K562 (cell line): ENCODE results near the gene GPC2. TPM values are rescaled to one million over a fixed set of nuclear protein-coding genes. Genes with fewer than 3 reads are reported as not detected.
A peak's percentile ranks its signal among the peaks of the same experiment; 100 is the strongest.

Source experiments
- ATAC-seq: fragments of 200-7000 bp; cut with Tn5 transposase; 3 replicates; pipeline ENCODE4 v1.9.1; 2020; ENCODE audit warnings: moderate library complexity
- BruUV-seq: library from RNA; stranded (reverse); fragments of 400-500 nt; replicated peaks from 2 replicates; lab custom pipeline; 2021; lab: Mats Ljungman, UMichigan
- CTCF ChIA-PET: fragments of 300-600 bp; formaldehyde crosslinking; extraction: SDS; loops from one replicate; lab custom pipeline; 2021; ENCODE audit warnings: low intra/inter-chr PET ratio; lab: Yijun Ruan, JAX
- POLR2A ChIA-PET: fragments of 300-600, 350-650 bp; sonication (Branson Sonifier 250); formaldehyde crosslinking; extraction: SDS; loops from one replicate; lab custom pipeline; 2021; ENCODE audit warnings: antibody characterized with exemption, inconsistent platforms; lab: Yijun Ruan, JAX
- DNase-seq, 4 experiments: peaks; one replicate each; pipeline versions ENCODE4 v3.0.0 to v3.0.0-alpha.2; 2011 to 2018; ENCODE audit warnings: low spot score in 3 of 4, mixed read lengths in 3 of 4; ENCODE audit errors: extremely low read depth in 1 of 4
- FAIRE-seq: peaks from 2 replicates; lab custom pipeline; 2011; peaks lifted over from hg19 to GRCh38; lab: Jason Lieb, UNC
- H2AFZ ChIP-seq: 2 replicates; pipeline ENCODE4 v1.6.0; 2011; ENCODE audit warnings: low read depth, low read length, control low read depth, inconsistent platforms
- H3K27ac ChIP-seq: fragments of 200-600 bp; 3 replicates; pipeline ENCODE4 v1.8.0; 2011; ENCODE audit warnings: low read depth, mild to moderate bottlenecking, control low read depth, inconsistent platforms, low read length, moderate library complexity, mixed read lengths; ENCODE audit errors: extremely low read depth
- H3K27me3 ChIP-seq, 2 experiments: fragments of 300-600 bp in 1 of 2; 2 replicates in 1 of 2; 3 replicates in 1 of 2; pipeline versions ENCODE4 v1.6.0 to v1.8.0; 2011; ENCODE audit warnings: inconsistent platforms in 2 of 2, low read length in 2 of 2, mild to moderate bottlenecking in 1 of 2, mixed read lengths in 1 of 2, moderate library complexity in 1 of 2; ENCODE audit not compliant: control insufficient read depth in 2 of 2, insufficient read depth in 2 of 2
- H3K36me3 ChIP-seq: fragments of 300-600 bp; 3 replicates; pipeline ENCODE4 v1.8.0; 2011; ENCODE audit warnings: mild to moderate bottlenecking, low read length, inconsistent platforms; ENCODE audit not compliant: control insufficient read depth, insufficient read depth
- H3K4me1 ChIP-seq, 2 experiments: fragments of 200-600 bp in 1 of 2; replicated peaks in 1 of 2; 2 replicates in 1 of 2; 3 replicates in 1 of 2; pipeline versions ENCODE4 v1.5.1 to v1.8.0; 2011; ENCODE audit warnings: inconsistent platforms in 2 of 2, low read length in 2 of 2, mild to moderate bottlenecking in 1 of 2, mixed read lengths in 1 of 2, moderate library complexity in 1 of 2; ENCODE audit not compliant: control insufficient read depth in 2 of 2, insufficient read depth in 2 of 2
- H3K4me2 ChIP-seq: 2 replicates; pipeline ENCODE4 v1.6.1; 2011; ENCODE audit warnings: low read length, control low read depth, inconsistent platforms, mixed read lengths; ENCODE audit not compliant: insufficient read depth
- H3K4me3 ChIP-seq: fragments of 200-600 bp; sonication (generic), shearing (Covaris generic); 2 replicates; pipeline ENCODE4 v1.5.1; 2016; ENCODE audit warnings: control low read depth, inconsistent platforms
- H3K79me2 ChIP-seq: fragments of 200-600 bp; 3 replicates; pipeline ENCODE4 v1.8.0; 2011; ENCODE audit warnings: low read length, inconsistent platforms; ENCODE audit not compliant: control insufficient read depth, insufficient read depth
- H3K9ac ChIP-seq, 2 experiments: 2 replicates each; pipeline versions ENCODE4 v1.6.0 to v1.6.1; 2011; ENCODE audit warnings: low read depth in 2 of 2, low read length in 2 of 2, control low read depth in 1 of 2, inconsistent platforms in 1 of 2, mild to moderate bottlenecking in 1 of 2, mixed read lengths in 1 of 2; ENCODE audit not compliant: insufficient read depth in 1 of 2
- H3K9me1 ChIP-seq: one replicate; pipeline ENCODE4 v1.6.0; 2011; ENCODE audit warnings: inconsistent platforms, mild to moderate bottlenecking, low read length, moderate library complexity; ENCODE audit not compliant: control insufficient read depth, insufficient read depth
- H3K9me3 ChIP-seq: replicated peaks from 2 replicates; pipeline ENCODE4 v1.5.1; 2011; ENCODE audit warnings: low read depth, low read length, inconsistent platforms; ENCODE audit not compliant: control insufficient read depth, insufficient read depth
- H4K20me1 ChIP-seq: replicated peaks from 2 replicates; pipeline ENCODE4 v1.6.1; 2011; ENCODE audit warnings: low read length, inconsistent platforms, mixed read lengths; ENCODE audit not compliant: control insufficient read depth, insufficient read depth
- COPS2 ChIP-seq: fragments of 450-650 bp; conservative IDR thresholded peaks from 2 replicates; pipeline ENCODE4 v1.6.1; 2016; ENCODE audit warnings: mild to moderate bottlenecking, moderate library complexity
- ETV6 ChIP-seq, 3 experiments: fragments of 150-350 bp in 1 of 3; sonication (generic) in 1 of 3; formaldehyde crosslinking in 1 of 3; IDR thresholded peaks; 2 replicates each; pipeline versions ENCODE4 v1.6.1 to v1.8.0; 2014 to 2022; ENCODE audit warnings: borderline replicate concordance in 2 of 3, low read depth in 2 of 3, antibody characterized with exemption in 1 of 3, low read length in 1 of 3, mild to moderate bottlenecking in 1 of 3, missing genetic modification reagents in 1 of 3
- FOXK2 ChIP-seq, 2 experiments: fragments of 450-650 bp; IDR thresholded peaks in 1 of 2; conservative IDR thresholded peaks in 1 of 2; 2 replicates each; pipeline ENCODE4 v1.6.1; 2016; ENCODE audit warnings: low read depth in 2 of 2, mild to moderate bottlenecking in 1 of 2
- IRF9 ChIP-seq: fragments of 450-650 bp; IDR thresholded peaks from 2 replicates; pipeline ENCODE4 v1.6.1; 2016; ENCODE audit warnings: missing biosample characterization, missing genetic modification characterization
- MTF1 ChIP-seq: fragments of 250-450 bp; sonication (Bioruptor Pico); IDR thresholded peaks from 2 replicates; pipeline ENCODE4 v1.9.0; 2021; ENCODE audit warnings: moderate library complexity, mild to moderate bottlenecking, inconsistent platforms, borderline replicate concordance
- NELFE ChIP-seq: IDR thresholded peaks from 2 replicates; pipeline ENCODE4 v1.6.1; 2011; ENCODE audit warnings: mild to moderate bottlenecking; ENCODE audit not compliant: insufficient read depth, insufficient read length
- OTX1 ChIP-seq: fragments of 450-650 bp; formaldehyde crosslinking; IDR thresholded peaks from 2 replicates; pipeline ENCODE4 v1.4.0; 2022; ENCODE audit warnings: mild to moderate bottlenecking
- POLR2AphosphoS2 ChIP-seq: IDR thresholded peaks from 2 replicates; pipeline ENCODE4 v1.6.1; 2012; ENCODE audit warnings: low read length, improper control_type of control experiment
- SAFB ChIP-seq: fragments of 200-400 bp; formaldehyde crosslinking; IDR thresholded peaks from 2 replicates; pipeline ENCODE4 v1.6.1; 2017; ENCODE audit warnings: low read depth, low read length, borderline replicate concordance
- SAFB2 ChIP-seq: fragments of 200-400 bp; formaldehyde crosslinking; IDR thresholded peaks from 2 replicates; pipeline ENCODE4 v1.6.1; 2018; ENCODE audit warnings: borderline replicate concordance, low read length, low read depth, moderate library complexity; ENCODE audit not compliant: severe bottlenecking
- SMAD3 ChIP-seq: fragments of 450-650 bp; formaldehyde crosslinking; conservative IDR thresholded peaks from 2 replicates; pipeline ENCODE4 v1.4.0; 2020; ENCODE audit warnings: mild to moderate bottlenecking
- ZNF197 ChIP-seq: fragments of 200-800 bp; sonication (Bioruptor generic); IDR thresholded peaks from 2 replicates; pipeline ENCODE4 v1.6.1; 2016; ENCODE audit warnings: low read depth, missing genetic modification characterization, missing compliant biosample characterization
- ZNF3 ChIP-seq: fragments of 250-450 bp; sonication (Bioruptor Pico); IDR thresholded peaks from 2 replicates; pipeline ENCODE4 v1.5.0; 2021; ENCODE audit warnings: mild to moderate bottlenecking, moderate library complexity
- ZNF408 ChIP-seq: fragments of 250-450 bp; sonication (Bioruptor Pico); IDR thresholded peaks from 2 replicates; pipeline ENCODE4 v1.4.0; 2020; ENCODE audit warnings: low read depth, mild to moderate bottlenecking, moderate library complexity
- WGBS: fragments of 100-300 bp; shearing (Covaris generic); methylation state at CpG from one replicate; pipeline ENCODE4 v1.1.6; 2016; ENCODE audit warnings: low coverage, mixed read lengths; ENCODE audit not compliant: insufficient coverage; ENCODE audit errors: missing lambda C conversion rate; 5-methylcytosine and 5-hydroxymethylcytosine counted together
- in situ Hi-C: fragments of 300-500 bp; cut with MboI; formaldehyde crosslinking; loops from 4 replicates; pipeline ENCODE4 v1.15.0; 2018; ENCODE audit warnings: inconsistent platforms, mixed read lengths
- intact Hi-C: fragments of 100-400 bp; cut with micrococcal nuclease; formaldehyde crosslinking; loops from 2 replicates; pipeline ENCODE4 v1.14.2; 2022
- polyA plus RNA-seq, 8 experiments: library from polyadenylated mRNA; depleted of rRNA in 4 of 8; stranded (reverse) in 5 of 8; unstranded in 3 of 8; fragments of >200 nt; fragmentation: Nextera tagmentation in 2 of 8; fragmentation: Illumina TruSeq in 1 of 8; extraction: Ambion mirVana in 2 of 8; extraction: Trizol in 1 of 8; gene quantifications; 2 replicates each; pipeline versions ENCODE4 v1.2.1 to v1.2.3, GENCODE V29; 2011 to 2014; ENCODE audit warnings: inconsistent platforms in 1 of 8, missing spikeins in 1 of 8
- total RNA-seq, 7 experiments: library from RNA; depleted of rRNA in 6 of 7; stranded (reverse); fragments of >200 nt in 6 of 7; fragmentation: Illumina TruSeq in 2 of 7; extraction: Trizol in 2 of 7; gene quantifications; 2 replicates each; pipeline versions ENCODE4 v1.2.1 to v1.2.3, GENCODE V29; 2011 to 2021; ENCODE audit warnings: low replicate concordance in 1 of 7
- TF ChIP-seq, protein P1 (sequence below): fragments of 450-650 bp; conservative IDR thresholded peaks from 2 replicates; pipeline ENCODE4 v1.6.1; 2016; ENCODE audit warnings: missing genetic modification characterization, low read depth, mild to moderate bottlenecking, control low read depth, missing compliant biosample characterization
- TF ChIP-seq, protein P2 (sequence below): fragments of 250-450 bp; sonication (Bioruptor Pico); IDR thresholded peaks from 2 replicates; pipeline ENCODE4 v1.8.0; 2021; ENCODE audit warnings: moderate library complexity, mild to moderate bottlenecking, inconsistent platforms

GPC2 gene
- total and polyA plus RNA-seq, 9 of the 15 experiments (the other 6 are each of a cell fraction or from before 2014, with no cell fraction given): 0.06 to 7.7 (median 1.4) TPM; not detected in 1

DNA sequence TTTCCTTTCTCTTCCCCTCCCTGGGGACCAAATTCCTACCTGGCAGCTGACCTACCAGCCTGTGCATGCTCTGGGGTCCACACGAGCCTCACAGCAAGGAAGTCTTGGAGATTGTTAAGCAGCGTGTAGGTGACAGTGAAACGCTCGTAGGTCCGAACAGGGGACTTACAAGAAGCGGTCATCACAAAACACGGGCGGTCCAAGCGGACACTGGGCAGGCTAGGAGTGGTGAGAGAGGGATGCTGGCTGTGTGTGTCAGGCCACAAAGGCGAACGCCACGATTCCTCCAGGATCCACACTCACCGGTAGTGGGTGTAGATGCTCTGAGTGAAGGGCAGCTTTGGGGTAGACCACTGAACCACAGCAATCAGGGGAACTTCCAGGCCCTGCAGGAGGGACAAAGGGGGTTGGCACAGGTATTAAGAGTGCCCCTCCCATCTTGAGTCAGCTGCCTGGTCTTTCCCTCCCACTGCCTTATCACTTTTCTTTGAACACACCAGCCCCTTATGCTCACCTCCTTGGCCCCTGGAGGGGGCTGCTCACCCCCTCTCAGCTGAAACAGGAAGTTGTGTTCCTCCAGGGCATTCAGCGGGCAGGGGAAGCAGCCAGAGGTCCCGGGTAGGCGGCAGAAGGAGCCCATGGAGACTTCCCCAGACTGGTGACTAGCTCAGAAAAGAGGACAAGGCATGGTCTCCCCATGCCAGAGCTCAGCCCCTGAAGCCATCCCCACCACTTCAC lies 20.7 kb downstream of the GPC2 start:
- H3K4me3 ChIP-seq: peak overlapping the region; percentile 99; the same call in 1 of the 2 replicates
- in situ Hi-C loops: no loop called here
- peak overlapping the region; percentile 90 to 98 for H3K9ac ChIP-seq
- peaks cover 56% of the 10 kb centered on the region for H3K36me3 ChIP-seq
- peaks cover 37 to 82% of the 10 kb centered on the region in 2 experiments for H3K4me1 ChIP-seq
- intact Hi-C loops: loop anchor here (5.0 kb wide), 1 partner anchor 116 kb away; no protein-coding TSS in a partner anchor
- no TSS peak for BruUV-seq
- 74% methylated on average over 16 of the region's 16 CpGs for WGBS
- peak; percentile 68 to 72 (median 69) for DNase-seq
- H3K79me2 ChIP-seq: peaks cover 30% of the 10 kb centered on the region
- peak overlapping the region; percentile 89 for H3K4me2 ChIP-seq
- H2AFZ ChIP-seq: no peak overlapping the region
- H4K20me1 ChIP-seq: peaks cover 10% of the 10 kb centered on the region
- H3K9me3 ChIP-seq: no peaks in the 10 kb centered on the region
- H3K9me1 ChIP-seq: no peaks in the 10 kb centered on the region
- peak overlapping the region; percentile 91 for H3K27ac ChIP-seq
- POLR2A ChIA-PET: interaction anchor here (0.6 to 2.1 kb wide), 8 partner anchors 12 to 46 kb away, joined by 3 to 8 read pairs (median 3); partner anchors contain the start of gene GAL3ST4
- peak; percentile 26 for FAIRE-seq
- ATAC-seq: peak; percentile 2; the same call in 2 of the 3 replicates
- CTCF ChIA-PET: interaction anchor here (1.1 kb wide), 1 partner anchor 60 kb away, joined by 3 read pairs; no protein-coding TSS in a partner anchor
- no peaks in the 10 kb centered on the region for H3K27me3 ChIP-seq
- TF ChIP-seq ETV6 (IDR thresholded peaks at IDR 0.05; ENCODE audit: borderline replicate concordance in 1 of 2, low read depth in 2 of 2, low read length in 1 of 2) (no peak), ETV6 (CRISPR knock-in tag; IDR thresholded peaks at IDR 0.05; ENCODE audit: borderline replicate concordance) (no peak), OTX1 (CRISPR knock-in tag) (no peak), ZNF197 (CRISPR knock-in tag) (no peak), ZNF3 (no peak), FOXK2 (conservative IDR thresholded peaks at IDR 0.05 in 1 of 2, IDR thresholded peaks at IDR 0.05 in 1 of 2; ENCODE audit: low read depth in 2 of 2) (no peak), SAFB2 (no peak), NELFE (no peak), POLR2AphosphoS2 (0 out of 2 replicates have a peak, but pooled peaks have one; percentile 34), MTF1 (CRISPR knock-in tag) (no peak), IRF9 (tag) (no peak), COPS2 (no peak), SMAD3 (no peak), SAFB (no peak), ZNF408 (CRISPR knock-in tag) (no peak)
- TF ChIP-seq, protein P1, sequence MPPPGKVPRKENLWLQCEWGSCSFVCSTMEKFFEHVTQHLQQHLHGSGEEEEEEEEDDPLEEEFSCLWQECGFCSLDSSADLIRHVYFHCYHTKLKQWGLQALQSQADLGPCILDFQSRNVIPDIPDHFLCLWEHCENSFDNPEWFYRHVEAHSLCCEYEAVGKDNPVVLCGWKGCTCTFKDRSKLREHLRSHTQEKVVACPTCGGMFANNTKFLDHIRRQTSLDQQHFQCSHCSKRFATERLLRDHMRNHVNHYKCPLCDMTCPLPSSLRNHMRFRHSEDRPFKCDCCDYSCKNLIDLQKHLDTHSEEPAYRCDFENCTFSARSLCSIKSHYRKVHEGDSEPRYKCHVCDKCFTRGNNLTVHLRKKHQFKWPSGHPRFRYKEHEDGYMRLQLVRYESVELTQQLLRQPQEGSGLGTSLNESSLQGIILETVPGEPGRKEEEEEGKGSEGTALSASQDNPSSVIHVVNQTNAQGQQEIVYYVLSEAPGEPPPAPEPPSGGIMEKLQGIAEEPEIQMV (tag): no peak
- TF ChIP-seq, protein P2, sequence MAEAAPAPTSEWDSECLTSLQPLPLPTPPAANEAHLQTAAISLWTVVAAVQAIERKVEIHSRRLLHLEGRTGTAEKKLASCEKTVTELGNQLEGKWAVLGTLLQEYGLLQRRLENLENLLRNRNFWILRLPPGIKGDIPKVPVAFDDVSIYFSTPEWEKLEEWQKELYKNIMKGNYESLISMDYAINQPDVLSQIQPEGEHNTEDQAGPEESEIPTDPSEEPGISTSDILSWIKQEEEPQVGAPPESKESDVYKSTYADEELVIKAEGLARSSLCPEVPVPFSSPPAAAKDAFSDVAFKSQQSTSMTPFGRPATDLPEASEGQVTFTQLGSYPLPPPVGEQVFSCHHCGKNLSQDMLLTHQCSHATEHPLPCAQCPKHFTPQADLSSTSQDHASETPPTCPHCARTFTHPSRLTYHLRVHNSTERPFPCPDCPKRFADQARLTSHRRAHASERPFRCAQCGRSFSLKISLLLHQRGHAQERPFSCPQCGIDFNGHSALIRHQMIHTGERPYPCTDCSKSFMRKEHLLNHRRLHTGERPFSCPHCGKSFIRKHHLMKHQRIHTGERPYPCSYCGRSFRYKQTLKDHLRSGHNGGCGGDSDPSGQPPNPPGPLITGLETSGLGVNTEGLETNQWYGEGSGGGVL (CRISPR knock-in tag): no peak
